ENCODE measurements around the gene ALAD.
A peak's percentile ranks its signal among the peaks of the same experiment; 100 is the strongest.
"Not testable (repeated sequence)": the region's sequence is repeated elsewhere in the genome, so short reads cannot be mapped to it uniquely, and the experiment has no call there.

The ALAD gene

GRCh38 chr9:113401027-113401792, at the start of gene ALAD:
Gene ALAD, minus strand, starts transcription at chr9:113401284. Its CDS starts 7,725 bp downstream, at chr9:113393559.
- peak; percentile 95 for DNase-seq (ENCODE audit: low read depth, low spot score)

- DNase-seq (ENCODE audit: low read depth, low spot score) = no peak
Observed at GRCh38 chr9:113449376-113449775, 48.3 kb upstream of the ALAD start.

GRCh38 chr9:113446323-113446740, 45.2 kb upstream of the ALAD start:
- no peak for DNase-seq (ENCODE audit: low read depth, low spot score)

- DNase-seq (ENCODE audit: low read depth, low spot score) = no peak
Observed at GRCh38 chr9:113444736-113445135, 43.7 kb upstream of the ALAD start.

- DNase-seq (ENCODE audit: low read depth, low spot score) = not testable (repeated sequence)
Observed at GRCh38 chr9:113437716-113438115, 36.6 kb upstream of the ALAD start.

- no peak for DNase-seq (ENCODE audit: low read depth, low spot score)
Observed at GRCh38 chr9:113436728-113437515, 35.8 kb upstream of the ALAD start.

GRCh38 chr9:113431191-113431590, 30.1 kb upstream of the ALAD start:
- no peak for DNase-seq (ENCODE audit: low read depth, low spot score)

GRCh38 chr9:113428062-113428615, 27.1 kb upstream of the ALAD start:
- DNase-seq (ENCODE audit: low read depth, low spot score) = no peak

- DNase-seq (ENCODE audit: low read depth, low spot score) = no peak
Observed at GRCh38 chr9:113427629-113428028, 26.5 kb upstream of the ALAD start.

GRCh38 chr9:113426701-113427100, 25.6 kb upstream of the ALAD start:
- no peak for DNase-seq (ENCODE audit: low read depth, low spot score)

- DNase-seq (ENCODE audit: low read depth, low spot score) = no peak
Observed at GRCh38 chr9:113425072-113425471, 24.0 kb upstream of the ALAD start.

GRCh38 chr9:113421726-113422125, 20.6 kb upstream of the ALAD start:
- DNase-seq (ENCODE audit: low read depth, low spot score) = no peak

- DNase-seq (ENCODE audit: low read depth, low spot score) = no peak
Observed at GRCh38 chr9:113417370-113417769, 16.3 kb upstream of the ALAD start.

GRCh38 chr9:113416149-113416721, 15.2 kb upstream of the ALAD start:
- DNase-seq (ENCODE audit: low read depth, low spot score) = no peak

- DNase-seq (ENCODE audit: low read depth, low spot score) = peak; percentile 95
Observed at GRCh38 chr9:113410207-113410864, 9.3 kb upstream of the ALAD start, which contains the start of the genes C9orf43 and POLE3. Gene C9orf43, plus strand, starts transcription at chr9:113410747. Its CDS starts 2,747 bp downstream, at chr9:113413494. Gene POLE3, minus strand, starts transcription at chr9:113410675. Its CDS starts 382 bp downstream, at chr9:113410293.

GRCh38 chr9:113409883-113410206, 8.8 kb upstream of the ALAD start:
- peak; percentile 20 for DNase-seq (ENCODE audit: low read depth, low spot score)

- DNase-seq (ENCODE audit: low read depth, low spot score) = no peak
Observed at GRCh38 chr9:113409481-113409880, 8.4 kb upstream of the ALAD start.

- not testable (repeated sequence) for DNase-seq (ENCODE audit: low read depth, low spot score)
Observed at GRCh38 chr9:113406873-113407511, 5.9 kb upstream of the ALAD start.

GRCh38 chr9:113406353-113406752, 5.3 kb upstream of the ALAD start:
- not testable (repeated sequence) for DNase-seq (ENCODE audit: low read depth, low spot score)

GRCh38 chr9:113403646-113404045, 2.6 kb upstream of the ALAD start:
- no peak for DNase-seq (ENCODE audit: low read depth, low spot score)

- DNase-seq (ENCODE audit: low read depth, low spot score) = no peak
Observed at GRCh38 chr9:113399646-113400200, 1.4 kb downstream of the ALAD start.
